Posterior cingulate gyrus (tissue), 11 donors: ENCODE data around the gene NTN4.
A peak's percentile ranks its signal among the peaks of the same experiment; 100 is the strongest.
"Not testable (repeated sequence)": the region's sequence is repeated elsewhere in the genome, so short reads cannot be mapped to it uniquely, and the experiment has no call there.

Source experiments
- DNase-seq, 10 donors: peaks; one replicate each; pipeline versions ENCODE4 v3.0.0 to v3.0.0-alpha.2; 2020 to 2021; ENCODE audit warnings: mixed read lengths in 3 of 10
- intact Hi-C: fragments of 100-400 bp; cut with DNase I; formaldehyde crosslinking; loops from one replicate; pipeline ENCODE4 v1.15.1; 2023

The NTN4 gene

DNA sequence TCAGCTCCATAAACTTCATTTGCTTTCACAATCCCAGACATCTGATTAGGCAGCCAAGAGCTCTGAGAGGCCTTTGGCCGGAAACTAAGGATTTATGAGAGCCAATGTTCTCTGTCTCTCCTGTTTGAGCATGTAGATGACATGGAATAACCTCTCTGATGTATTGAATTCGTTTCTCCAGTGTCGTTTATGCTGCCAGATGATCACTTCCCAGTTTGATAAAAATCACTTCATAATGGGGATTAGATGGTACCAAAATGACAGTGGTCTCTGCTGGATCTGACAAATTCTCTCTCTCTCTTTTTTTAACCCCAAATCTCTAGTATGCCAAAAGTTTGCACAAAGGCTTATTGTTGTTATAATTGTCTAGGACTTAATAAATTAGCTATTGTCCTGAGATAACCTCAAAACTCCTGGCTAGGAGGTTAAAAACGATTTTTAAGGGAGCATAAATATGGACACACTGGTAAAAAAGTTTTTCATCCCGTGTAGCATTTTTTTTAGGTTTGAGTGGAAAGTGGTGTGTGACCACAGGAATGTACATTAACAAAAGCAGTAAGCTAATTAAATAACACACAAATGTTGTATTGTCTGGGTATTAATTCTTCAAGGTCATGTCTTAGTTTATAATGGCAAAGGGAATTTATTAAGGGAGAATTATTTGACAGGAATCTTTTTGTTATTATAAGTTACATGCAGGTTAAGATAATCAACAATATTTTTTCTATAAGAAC is 156.7 kb downstream of the NTN4 start:
- no peak for DNase-seq
- intact Hi-C loops, result no loop called here

DNA sequence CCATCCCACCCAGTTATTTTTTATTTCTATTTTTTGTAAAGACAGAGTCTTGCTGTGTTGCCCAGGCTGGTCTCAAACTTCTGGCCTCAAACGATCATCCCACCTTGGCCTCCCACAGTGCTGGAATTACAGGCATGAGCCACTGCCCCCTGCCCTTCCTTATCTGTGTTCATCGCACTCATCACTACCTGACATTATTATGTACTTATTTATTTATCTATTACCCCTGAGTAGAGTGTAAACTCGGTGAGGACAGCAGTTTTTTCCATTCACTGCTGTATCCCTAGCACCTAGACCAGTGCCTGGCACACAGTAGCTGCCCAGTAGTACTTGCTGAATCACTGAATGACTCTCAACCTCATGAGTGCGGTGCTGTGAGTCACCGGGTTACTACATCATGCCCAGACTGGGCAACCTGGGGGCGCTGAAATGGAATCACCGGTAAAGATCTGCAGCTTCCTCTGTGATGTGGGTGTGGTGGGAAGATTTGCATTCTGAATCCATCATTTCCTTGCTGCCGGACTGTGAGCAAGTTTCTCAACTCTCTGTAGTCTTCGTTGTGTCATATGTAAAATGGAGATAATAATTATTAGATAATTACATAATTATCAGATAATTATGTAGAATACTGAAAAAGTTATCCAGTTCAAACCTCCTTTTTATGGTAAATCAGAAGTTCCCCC is 157.4 kb downstream of the NTN4 start:
- no peak for DNase-seq
- intact Hi-C loops, result no loop called here

DNA sequence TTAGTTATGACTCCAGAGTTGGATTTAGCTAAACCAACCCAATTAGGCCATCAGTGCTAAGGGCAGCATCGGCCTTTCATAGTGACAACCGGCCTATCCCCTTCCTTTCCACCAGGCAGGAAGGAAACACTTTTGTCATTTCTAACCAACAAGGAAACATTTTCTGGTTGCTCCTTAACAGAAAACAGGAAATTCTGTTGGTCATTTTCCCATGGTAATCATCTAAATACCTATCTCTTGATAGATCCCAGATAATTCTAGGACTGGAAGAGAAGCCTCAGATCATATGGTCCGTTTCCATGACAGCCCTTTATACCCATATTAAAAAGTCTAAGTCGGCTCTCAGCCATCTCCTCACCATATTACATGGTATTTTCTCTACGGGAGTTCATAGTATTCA is 160.1 kb downstream of the NTN4 start:
- DNase-seq, result no peak
- intact Hi-C loops, result no loop called here

DNA sequence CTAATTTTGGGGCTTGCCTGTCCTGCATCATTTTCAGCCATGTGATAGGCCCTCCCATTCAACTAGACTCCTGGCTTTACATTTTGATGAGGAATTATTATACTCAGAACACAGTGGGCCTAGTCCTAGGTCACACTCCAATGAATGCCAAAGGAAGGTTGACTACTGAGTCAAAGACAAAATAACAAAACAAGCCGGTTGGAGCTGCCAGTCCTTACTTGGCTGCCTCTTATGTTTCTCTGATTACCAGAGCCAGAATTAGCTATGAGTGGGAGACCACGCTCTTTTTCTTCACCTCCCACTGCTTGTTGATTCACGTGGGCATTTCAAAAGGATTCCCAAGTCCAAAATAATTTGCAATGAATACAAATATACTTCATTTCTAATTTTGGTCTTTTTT is 161.2 kb downstream of the NTN4 start:
- no peak for DNase-seq

DNA sequence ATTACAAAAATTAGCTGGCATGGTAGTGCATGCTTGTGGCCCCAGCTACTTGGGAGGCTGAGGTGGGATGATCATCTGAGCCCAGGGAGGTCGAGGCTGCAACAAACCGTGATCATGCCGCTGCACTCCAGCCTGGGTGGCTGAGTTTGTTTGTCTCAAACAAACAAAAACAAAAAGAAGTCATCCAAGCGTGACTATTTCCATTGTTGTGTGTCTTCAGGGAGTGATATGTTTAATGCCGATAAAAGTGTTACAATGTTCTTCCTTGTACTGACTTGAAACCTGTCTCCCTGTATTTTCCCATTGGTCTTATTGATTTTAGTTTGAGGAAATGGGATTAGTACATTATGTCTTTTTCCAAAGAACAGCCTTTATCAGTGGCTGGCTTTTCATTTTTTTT is 163.7 kb downstream of the NTN4 start:
- DNase-seq, result no peak
- intact Hi-C loops, result no loop called here

More for the DNA sequence above, 161.2 kb downstream of the NTN4 start:
- intact Hi-C loops, result no loop called here

DNA sequence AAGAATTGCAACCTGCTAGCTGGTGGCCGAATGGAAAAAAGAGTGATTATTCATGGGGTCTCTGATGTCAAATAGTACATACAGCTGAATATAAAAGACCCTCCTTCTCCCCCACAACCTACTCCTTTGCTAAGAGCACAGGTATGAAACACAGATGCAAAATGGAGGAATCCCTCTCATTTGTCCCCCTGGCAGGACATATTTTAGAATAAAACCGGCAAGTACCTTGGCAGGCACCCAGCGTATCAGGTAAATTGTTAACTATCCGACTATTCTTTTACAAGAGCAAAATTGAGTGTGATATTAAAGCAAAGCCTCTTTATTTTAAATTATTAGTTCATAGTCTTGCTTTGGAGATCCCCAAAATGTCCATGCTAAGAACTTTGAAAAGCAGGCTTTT is 165.6 kb downstream of the NTN4 start:
- no peak for DNase-seq
- intact Hi-C loops, result no loop called here

DNA sequence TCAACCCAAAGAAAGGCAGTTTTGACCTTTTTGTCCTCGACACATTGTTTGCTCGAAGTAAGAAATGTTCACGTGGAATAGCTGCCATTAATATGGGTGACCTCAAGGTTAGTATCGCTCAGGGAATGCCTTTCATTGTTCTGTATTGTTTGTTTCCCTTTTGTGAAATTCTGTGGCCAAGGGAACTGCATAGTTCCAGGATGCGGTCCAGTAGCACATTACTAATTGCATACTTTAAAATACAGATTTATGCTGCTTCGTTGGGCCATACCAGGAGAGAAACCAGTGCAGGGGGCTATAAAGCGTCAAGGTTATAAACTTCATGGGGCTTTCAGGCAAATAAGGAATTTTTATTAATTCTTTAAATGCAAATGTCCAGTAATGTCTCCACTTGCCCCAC is 166.0 kb downstream of the NTN4 start:
- intact Hi-C loops, result no loop called here
- no peak for DNase-seq

DNA sequence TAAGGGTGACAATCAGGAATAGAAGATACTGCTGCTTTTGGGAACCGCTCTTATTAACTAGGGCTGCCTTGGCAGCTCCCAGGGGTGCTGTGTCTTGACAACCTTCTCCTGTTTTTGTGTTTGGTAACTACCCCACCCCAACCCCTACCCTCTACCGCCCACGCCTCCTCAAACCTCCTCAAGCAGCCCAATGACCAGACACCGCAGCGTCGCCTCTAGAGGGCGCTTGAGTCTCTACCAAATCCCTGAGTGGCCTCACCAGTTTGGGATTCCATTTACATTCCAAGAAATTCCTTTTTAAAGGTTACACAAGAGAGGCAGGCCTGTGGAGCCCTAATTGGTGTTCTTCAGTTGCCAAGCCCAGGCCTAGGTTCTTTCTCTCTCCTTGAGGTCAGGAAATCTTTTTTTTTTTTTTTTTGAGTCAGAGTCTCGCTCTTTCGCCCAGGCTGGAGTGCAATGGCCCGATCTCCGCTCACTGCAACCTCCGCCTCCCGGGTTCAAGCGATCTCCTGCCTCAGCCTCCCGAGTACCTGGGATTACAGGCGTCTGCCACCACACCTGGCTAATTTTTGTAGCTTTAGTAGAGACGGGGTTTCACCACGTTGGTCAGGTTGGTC is 166.9 kb downstream of the NTN4 start:
- intact Hi-C loops, result loop anchor here (1.0 kb wide), 1 partner anchor 192 kb away; no protein-coding TSS in a partner anchor

DNA sequence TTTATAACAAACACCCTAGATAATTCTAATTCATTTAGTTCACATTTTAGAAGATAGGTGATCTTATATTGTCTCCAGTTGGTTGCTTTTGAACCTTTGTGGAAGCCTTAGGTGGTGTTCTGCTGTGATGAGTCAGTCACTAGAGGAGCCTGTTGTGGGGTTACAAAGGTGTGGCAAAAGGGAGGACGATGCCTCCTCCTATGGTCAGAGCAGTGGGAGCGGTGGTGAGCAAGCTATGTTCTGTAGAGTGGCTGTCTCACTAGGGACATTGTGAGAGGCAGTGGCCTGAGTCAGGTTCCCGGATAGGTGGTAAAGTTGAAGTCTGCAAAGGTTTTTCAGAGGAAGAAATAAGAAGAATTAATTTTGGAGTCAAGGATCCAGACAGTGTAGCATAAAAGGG is 167.7 kb downstream of the NTN4 start:
- DNase-seq, result no peak
- intact Hi-C loops, result loop anchor here (1.0 kb wide), 1 partner anchor 192 kb away; no protein-coding TSS in a partner anchor

More for the DNA sequence above, 166.9 kb downstream of the NTN4 start:
- peak in 7 of 10 donors; percentile 19 to 88 (median 35) for DNase-seq

DNA sequence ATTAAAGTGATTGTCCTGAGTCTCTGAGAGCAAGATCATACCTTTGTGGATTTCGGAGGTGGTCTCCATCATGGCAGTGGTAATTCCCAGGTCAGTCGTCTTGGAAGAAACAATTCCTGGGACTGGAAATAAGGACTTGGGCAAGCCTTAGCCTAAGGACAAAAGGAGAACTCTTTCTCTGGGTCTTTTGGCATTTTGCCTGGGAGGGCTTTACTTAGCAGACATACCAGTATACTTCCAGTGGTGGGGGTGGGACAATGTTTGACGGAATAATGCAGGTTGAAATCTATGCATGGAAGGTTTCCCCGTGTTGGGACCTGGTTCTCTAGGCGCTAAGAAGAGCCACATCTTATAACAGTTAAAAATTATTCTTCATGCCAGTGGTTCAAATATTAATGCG is 168.8 kb downstream of the NTN4 start:
- DNase-seq, result no peak
- intact Hi-C loops, result no loop called here

DNA sequence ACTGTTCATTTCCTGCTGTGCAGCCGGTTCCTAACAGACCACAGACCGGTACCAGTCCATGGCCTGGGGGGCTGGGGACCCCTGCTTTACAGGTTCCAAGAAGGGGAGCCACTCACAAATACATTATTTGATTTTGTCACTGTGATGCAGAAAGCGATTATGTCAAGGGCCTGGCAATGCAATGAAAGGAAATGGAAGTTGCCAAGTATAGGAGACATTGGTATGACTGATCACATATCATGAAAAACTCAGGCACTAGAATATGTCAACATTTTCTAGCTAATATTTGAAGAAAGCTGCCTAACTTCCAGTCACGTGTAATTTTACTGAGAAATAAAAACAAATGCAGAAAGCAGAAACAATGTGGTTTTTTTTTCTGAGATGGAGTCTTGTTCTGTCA is 170.4 kb downstream of the NTN4 start:
- intact Hi-C loops, result no loop called here
- DNase-seq, result no peak

DNA sequence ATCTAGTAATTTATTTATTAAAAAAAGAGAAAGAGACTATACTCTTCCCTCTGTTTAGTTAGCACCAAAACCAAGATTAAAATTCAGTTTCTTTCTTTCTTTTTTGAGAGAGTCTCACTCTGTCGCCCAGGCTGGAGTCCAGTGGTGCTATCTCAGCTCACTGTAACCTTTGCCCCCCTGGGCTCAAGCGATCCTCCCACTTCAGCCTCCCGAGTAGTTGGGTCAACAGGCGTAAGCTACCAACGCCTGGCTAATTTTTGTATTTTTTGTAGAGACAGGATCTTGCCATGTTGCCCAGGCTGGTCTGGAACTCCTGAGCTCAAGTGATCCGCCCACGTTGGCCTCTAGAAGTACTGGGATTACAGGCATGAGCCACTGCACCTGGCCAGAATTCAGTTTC is 174.1 kb downstream of the NTN4 start:
- intact Hi-C loops, DNase-seq: not testable (repeated sequence)

DNA sequence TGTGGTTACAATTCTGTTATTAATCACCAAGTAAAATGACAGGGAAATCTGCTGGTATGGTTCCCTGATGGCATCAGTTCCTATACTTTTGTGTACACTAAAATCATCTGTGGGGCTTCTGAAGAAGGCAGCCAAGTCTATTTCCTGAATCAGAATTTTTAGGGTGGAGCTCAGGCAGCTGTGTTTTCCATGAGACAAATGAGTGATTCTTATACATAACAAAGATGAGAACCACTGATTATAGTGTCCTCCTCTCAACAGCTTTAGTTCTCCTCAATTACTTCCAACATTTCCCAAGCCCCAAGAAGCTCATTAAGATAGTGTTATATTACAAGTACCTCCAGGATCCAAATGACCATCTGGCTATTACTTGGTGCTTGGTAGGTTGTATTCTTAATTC is 174.8 kb downstream of the NTN4 start:
- intact Hi-C loops, result no loop called here
- no peak for DNase-seq

DNA sequence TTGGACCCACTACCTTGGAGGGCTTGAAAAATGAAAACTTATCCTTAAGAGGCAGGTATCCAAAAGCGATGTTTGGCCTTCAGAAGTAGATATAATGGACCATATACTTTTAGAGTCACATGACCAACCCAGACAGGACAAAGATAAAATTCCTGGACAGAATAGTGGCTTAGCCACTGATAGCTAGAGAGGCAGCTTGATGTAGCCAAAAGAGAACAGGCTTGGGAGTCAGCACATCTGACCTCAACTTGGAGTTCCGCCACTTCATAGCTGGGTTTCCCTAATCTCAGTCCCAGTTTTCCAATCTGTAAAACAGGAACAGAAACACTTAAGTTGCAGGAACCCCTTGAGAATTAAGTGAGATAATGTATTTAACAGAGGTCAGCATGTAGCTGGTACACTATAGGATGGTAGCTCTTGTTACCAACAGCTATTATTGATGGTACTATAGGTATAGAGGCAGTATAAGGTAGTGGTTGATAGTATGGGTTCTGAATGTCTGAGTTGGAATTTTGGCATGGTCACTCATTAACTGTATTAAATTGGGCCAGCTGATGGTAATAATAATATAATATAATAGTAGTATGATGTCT is 176.1 kb downstream of the NTN4 start:
- intact Hi-C loops, result no loop called here
- no peak for DNase-seq

DNA sequence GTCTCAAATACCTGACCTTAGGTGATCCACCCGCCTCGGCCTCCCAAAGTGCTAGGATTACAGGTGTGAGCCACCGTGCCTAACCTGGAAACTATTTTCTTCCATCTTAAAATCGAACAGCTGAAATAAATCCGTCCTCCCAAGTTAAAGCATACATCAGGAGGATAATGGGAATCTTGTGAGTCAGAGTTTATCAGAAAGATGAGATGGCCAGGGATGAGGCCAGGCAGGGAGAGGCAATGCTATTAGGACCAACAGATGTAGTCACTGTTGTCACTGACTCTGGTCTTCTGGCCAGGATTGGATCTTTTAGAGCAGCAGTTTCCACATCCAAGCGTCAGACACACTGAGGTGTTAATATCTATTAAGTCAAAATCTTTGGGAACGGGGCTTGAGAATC is 177.5 kb downstream of the NTN4 start:
- no peak for DNase-seq
- intact Hi-C loops, result no loop called here

DNA sequence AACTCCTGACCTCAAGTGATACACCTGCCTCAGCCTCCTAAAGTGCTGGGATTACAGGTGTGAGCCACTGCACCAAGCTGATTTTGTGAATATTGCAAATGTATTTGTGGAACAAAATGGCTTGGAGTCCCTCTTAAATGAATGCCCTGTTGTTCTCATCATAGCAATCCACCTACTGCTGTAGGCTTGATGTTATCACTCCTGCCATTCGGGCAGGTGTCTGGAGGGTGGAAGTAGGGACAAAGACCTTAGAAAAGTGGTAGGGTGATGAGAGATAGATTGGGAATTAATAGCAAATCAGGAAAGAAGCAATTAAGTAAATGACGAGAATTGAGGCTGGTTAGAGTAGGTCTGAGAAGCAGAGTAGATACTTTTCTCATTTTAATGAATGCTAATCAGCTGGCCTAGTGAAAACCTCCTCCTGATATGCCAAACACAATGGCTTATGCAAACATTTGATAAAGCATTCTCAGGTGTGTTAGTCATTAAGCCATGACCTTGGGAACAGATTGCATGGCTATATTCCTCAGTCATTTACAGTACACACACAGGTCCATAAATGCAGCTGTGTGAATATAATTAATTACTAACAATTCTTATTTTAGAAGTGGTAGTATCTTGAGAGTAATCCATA is 178.8 kb downstream of the NTN4 start:
- intact Hi-C loops, result no loop called here
- no peak for DNase-seq

DNA sequence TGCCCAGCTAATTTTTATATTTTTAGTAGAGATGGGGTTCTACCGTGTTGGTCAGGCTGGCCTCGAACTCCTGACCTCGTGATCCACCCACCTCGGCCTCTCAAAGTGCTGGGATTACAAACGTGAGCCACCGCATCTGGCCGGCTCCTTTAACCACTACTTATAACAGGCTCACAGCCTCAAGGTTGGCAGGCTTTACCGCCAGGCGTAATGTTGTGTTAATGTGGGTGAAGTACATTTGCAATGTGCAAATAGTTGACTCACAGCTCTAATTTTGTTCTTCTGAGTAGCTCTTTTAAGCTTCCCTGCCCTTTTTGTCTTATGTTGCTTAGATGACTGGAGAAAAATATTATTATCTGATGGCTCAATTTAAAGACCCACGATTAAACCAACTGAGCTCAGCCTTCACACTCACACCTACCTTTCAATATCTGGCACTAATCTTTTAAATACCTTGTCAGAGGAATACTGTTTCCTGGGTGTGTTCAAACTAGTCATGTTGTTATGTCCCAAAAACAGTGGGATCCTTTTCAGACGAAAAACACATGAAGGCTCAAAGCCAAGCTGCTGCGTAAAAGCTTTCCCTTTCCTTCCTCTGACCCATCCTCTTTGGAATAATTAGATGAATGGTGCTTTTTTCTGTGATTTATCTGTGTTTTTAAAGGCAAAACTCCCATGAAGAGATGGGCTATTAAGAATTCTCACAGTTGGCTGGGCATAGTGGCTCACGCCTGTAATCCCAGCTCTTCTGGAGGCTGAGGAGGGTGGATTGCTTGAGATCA is 182.1 kb downstream of the NTN4 start:
- intact Hi-C loops, result no loop called here
- DNase-seq, result peak in 7 of 10 donors; percentile 17 to 90 (median 42)
